Measurements from ENCODE around the gene PPIP5K1. TPM values are rescaled to one million over a fixed set of nuclear protein-coding genes. Genes with fewer than 3 reads are reported as not detected.

Gene PPIP5K1
- total and polyA plus RNA-seq, 10 donors, result 4.5 to 62.0 (median 36.3) TPM

DNA sequence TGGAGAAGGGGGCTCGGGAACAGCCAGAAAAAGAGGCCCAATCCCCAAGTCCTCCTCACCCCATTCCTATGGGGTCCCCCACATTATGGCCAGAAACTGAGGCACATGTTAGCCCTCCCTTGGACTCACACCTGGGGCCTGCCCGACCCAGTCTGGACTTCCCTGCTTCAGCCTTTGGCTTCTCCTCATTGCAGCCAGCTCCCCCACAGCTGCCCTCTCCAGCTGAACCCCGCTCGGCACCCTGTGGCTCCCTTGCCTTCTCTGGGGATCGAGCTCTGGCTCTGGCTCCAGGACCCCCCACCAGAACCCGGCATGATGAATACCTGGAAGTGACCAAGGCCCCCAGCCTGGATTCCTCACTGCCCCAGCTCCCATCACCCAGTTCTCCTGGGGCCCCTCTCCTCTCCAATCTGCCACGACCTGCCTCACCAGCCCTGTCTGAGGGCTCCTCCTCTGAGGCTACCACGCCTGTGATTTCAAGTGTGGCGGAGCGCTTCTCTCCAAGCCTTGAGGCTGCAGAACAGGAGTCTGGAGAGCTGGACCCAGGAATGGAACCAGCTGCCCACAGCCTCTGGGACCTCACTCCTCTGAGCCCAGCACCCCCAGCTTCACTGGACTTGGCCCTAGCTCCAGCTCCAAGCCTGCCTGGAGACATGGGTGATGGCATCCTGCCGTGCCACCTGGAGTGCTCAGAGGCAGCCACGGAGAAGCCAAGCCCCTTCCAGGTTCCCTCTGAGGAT lies 62.0 kb downstream of the PPIP5K1 start:
- Histone ChIP-seq H3K36me3 (peaks cover 0 to 7% (median 0%) of the 10 kb centered on the region in 6 donors), H3K27me3 (replicated peaks in 1 of 7) (no peaks in the 10 kb centered on the region), H3K27ac (no peak overlapping the region), H3K4me1 (no peaks in the 10 kb centered on the region), H3K4me3 (no peak overlapping the region), H3K9me3 (no peaks in the 10 kb centered on the region)
- DNase-seq, result no peak
- WGBS, 5 donors, result 88 to 95% (median 89%) methylated on average over 11 to 12 of the region's 12 CpGs
- TF ChIP-seq POLR2A (IDR thresholded peaks at IDR 0.05) (no peak), POLR2AphosphoS5 (IDR thresholded peaks at IDR 0.05) (no peak)
- TF ChIP-seq, protein P1, sequence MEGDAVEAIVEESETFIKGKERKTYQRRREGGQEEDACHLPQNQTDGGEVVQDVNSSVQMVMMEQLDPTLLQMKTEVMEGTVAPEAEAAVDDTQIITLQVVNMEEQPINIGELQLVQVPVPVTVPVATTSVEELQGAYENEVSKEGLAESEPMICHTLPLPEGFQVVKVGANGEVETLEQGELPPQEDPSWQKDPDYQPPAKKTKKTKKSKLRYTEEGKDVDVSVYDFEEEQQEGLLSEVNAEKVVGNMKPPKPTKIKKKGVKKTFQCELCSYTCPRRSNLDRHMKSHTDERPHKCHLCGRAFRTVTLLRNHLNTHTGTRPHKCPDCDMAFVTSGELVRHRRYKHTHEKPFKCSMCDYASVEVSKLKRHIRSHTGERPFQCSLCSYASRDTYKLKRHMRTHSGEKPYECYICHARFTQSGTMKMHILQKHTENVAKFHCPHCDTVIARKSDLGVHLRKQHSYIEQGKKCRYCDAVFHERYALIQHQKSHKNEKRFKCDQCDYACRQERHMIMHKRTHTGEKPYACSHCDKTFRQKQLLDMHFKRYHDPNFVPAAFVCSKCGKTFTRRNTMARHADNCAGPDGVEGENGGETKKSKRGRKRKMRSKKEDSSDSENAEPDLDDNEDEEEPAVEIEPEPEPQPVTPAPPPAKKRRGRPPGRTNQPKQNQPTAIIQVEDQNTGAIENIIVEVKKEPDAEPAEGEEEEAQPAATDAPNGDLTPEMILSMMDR (IDR thresholded peaks at IDR 0.05 in 8 of 11, conservative IDR thresholded peaks at IDR 0.05 in 3 of 11), result no peak
- intact Hi-C loops (cut with DNase I; ENCODE audit: low total_unique reads), result no loop called here

DNA sequence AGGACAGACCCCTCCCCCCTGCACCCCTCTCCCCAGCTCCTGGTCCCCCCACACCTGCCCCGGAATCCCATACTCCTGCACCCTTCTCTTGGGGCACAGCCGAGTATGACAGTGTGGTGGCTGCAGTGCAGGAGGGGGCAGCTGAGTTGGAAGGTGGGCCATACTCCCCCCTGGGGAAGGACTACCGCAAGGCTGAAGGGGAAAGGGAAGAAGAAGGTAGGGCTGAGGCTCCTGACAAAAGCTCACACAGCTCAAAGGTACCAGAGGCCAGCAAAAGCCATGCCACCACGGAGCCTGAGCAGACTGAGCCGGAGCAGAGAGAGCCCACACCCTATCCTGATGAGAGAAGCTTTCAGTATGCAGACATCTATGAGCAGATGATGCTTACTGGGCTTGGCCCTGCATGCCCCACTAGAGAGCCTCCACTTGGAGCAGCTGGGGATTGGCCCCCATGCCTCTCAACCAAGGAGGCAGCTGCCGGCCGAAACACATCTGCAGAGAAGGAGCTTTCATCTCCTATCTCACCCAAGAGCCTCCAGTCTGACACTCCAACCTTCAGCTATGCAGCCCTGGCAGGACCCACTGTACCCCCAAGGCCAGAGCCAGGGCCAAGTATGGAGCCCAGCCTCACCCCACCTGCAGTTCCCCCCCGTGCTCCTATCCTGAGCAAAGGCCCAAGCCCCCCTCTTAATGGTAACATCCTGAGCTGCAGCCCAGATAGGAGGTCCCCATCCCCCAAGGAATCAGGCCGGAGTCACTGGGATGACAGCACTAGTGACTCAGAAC lies 62.8 kb downstream of the PPIP5K1 start:
- Histone ChIP-seq H3K4me1 (no peaks in the 10 kb centered on the region), H3K27ac (no peak overlapping the region), H3K36me3 (peaks cover 0 to 7% (median 0%) of the 10 kb centered on the region in 6 donors), H3K4me3 (no peak overlapping the region), H3K27me3 (replicated peaks in 1 of 7) (no peaks in the 10 kb centered on the region), H3K9me3 (no peaks in the 10 kb centered on the region)
- no peak for DNase-seq
- 81 to 91% (median 90%) methylated on average over 8 to 9 of the region's 9 CpGs for WGBS, 5 donors
- intact Hi-C loops (cut with DNase I; ENCODE audit: low total_unique reads), result no loop called here
- TF ChIP-seq, protein P1 (IDR thresholded peaks at IDR 0.05 in 8 of 11, conservative IDR thresholded peaks at IDR 0.05 in 3 of 11), result no peak
- TF ChIP-seq POLR2AphosphoS5 (IDR thresholded peaks at IDR 0.05), result no peak
- TF ChIP-seq POLR2A (IDR thresholded peaks at IDR 0.05), result no peak

DNA sequence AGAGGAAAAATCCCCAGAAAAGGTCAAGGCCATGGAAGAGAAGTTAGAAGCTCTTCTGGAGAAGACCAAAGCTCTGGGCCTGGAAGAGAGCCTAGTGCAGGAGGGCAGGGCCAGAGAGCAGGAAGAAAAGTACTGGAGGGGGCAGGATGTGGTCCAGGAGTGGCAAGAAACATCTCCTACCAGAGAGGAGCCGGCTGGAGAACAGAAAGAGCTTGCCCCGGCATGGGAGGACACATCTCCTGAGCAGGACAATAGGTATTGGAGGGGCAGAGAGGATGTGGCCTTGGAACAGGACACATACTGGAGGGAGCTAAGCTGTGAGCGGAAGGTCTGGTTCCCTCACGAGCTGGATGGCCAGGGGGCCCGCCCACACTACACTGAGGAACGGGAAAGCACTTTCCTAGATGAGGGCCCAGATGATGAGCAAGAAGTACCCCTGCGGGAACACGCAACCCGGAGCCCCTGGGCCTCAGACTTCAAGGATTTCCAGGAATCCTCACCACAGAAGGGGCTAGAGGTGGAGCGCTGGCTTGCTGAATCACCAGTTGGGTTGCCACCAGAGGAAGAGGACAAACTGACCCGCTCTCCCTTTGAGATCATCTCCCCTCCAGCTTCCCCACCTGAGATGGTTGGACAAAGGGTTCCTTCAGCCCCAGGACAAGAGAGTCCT lies 63.6 kb downstream of the PPIP5K1 start:
- DNase-seq, result no peak
- no peaks in the 10 kb centered on the region for H3K4me1 ChIP-seq
- no peaks in the 10 kb centered on the region for H3K9me3 ChIP-seq
- H3K4me3 ChIP-seq, result no peak overlapping the region
- intact Hi-C loops (cut with DNase I; ENCODE audit: low total_unique reads), result no loop called here
- no peak for TF ChIP-seq POLR2AphosphoS5 (IDR thresholded peaks at IDR 0.05)
- TF ChIP-seq POLR2A (IDR thresholded peaks at IDR 0.05), result no peak
- TF ChIP-seq, protein P1 (IDR thresholded peaks at IDR 0.05 in 8 of 11, conservative IDR thresholded peaks at IDR 0.05 in 3 of 11), result no peak
- 66 to 89% (median 78%) methylated on average over 11 of the region's 11 CpGs for WGBS, 5 donors
- peaks cover 0 to 14% (median 0%) of the 10 kb centered on the region in 6 donors for H3K36me3 ChIP-seq
- H3K27ac ChIP-seq, result no peak overlapping the region
- peaks cover 0 to 8% (median 0%) of the 10 kb centered on the region in 7 donors for H3K27me3 ChIP-seq (replicated peaks in 1 of 7)

Measured in spleen (tissue), 11 donors.